ENCODE measurements around the gene ZNF385D. TPM values are rescaled to one million over a fixed set of nuclear protein-coding genes. Genes with fewer than 3 reads are reported as not detected.
"Not testable (repeated sequence)": the region's sequence is repeated elsewhere in the genome, so short reads cannot be mapped to it uniquely, and the experiment has no call there.

Gene ZNF385D
- total and polyA plus RNA-seq, 7 donors: under 0.01 to 4.3 (median 1.2) TPM

DNA sequence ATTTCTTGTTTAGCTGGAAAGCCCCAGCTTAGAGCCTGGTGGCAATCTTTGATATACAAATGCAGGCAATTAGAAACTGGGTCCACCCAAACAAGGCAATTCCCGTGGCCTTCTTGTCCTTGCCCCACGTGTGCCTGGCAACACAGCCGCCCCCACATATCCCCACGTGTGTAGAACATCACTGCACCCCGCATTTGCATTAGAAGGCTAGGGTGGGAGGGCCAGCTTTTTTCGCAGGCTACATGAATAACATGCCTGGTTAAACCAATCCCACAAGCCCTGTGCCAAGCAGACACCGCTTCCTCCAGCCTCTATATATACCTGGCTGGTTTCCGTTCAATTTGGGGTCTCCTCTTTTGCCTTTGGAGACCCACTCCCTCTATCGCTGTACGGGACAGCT is 250.2 kb downstream of the ZNF385D start:
- H3K27me3 ChIP-seq: no peaks in the 10 kb centered on the region
- TF ChIP-seq POLR2A (IDR thresholded peaks at IDR 0.05): no peak
- no peak for TF ChIP-seq EP300 (IDR thresholded peaks at IDR 0.05)
- no peak for TF ChIP-seq POLR2AphosphoS5 (IDR thresholded peaks at IDR 0.05)
- TF ChIP-seq, protein P1, sequence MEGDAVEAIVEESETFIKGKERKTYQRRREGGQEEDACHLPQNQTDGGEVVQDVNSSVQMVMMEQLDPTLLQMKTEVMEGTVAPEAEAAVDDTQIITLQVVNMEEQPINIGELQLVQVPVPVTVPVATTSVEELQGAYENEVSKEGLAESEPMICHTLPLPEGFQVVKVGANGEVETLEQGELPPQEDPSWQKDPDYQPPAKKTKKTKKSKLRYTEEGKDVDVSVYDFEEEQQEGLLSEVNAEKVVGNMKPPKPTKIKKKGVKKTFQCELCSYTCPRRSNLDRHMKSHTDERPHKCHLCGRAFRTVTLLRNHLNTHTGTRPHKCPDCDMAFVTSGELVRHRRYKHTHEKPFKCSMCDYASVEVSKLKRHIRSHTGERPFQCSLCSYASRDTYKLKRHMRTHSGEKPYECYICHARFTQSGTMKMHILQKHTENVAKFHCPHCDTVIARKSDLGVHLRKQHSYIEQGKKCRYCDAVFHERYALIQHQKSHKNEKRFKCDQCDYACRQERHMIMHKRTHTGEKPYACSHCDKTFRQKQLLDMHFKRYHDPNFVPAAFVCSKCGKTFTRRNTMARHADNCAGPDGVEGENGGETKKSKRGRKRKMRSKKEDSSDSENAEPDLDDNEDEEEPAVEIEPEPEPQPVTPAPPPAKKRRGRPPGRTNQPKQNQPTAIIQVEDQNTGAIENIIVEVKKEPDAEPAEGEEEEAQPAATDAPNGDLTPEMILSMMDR (IDR thresholded peaks at IDR 0.05): no peak
- intact Hi-C loops (cut with DNase I): no loop called here
- H3K36me3 ChIP-seq: no peaks in the 10 kb centered on the region
- H3K9me3 ChIP-seq: no peaks in the 10 kb centered on the region
- H3K27ac ChIP-seq: no peak overlapping the region
- 77 to 80% methylated on average over 10 of the region's 10 CpGs for WGBS, 2 donors
- no peak overlapping the region for H3K4me3 ChIP-seq
- no peak for DNase-seq
- no peaks in the 10 kb centered on the region for H3K4me1 ChIP-seq

DNA sequence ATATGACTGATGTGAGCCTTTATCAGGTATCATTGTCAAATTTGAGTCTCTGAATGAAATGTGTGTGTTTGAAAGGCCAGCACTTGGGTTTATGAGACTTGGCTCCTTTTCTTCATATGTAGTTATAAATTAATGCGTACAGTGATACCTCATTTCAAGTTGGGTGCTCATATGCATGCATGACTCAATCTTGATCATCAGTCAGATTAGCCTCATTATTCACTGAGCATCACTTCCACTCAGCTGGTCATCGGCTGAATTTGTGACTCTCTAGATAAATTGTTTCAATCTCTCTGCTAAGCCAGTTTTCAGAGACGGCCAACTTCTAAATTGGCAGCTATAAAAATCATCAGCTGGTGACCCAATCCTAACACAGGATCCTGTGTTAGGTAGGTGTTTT is 260.3 kb downstream of the ZNF385D start:
- no CpG with 5 or more reads among the region's 3 CpGs for WGBS, 2 donors
- DNase-seq; H3K27ac ChIP-seq; H3K27me3 ChIP-seq; H3K4me3 ChIP-seq; H3K9me3 ChIP-seq; H3K4me1 ChIP-seq; H3K36me3 ChIP-seq; intact Hi-C loops (cut with DNase I): not testable (repeated sequence)

DNA sequence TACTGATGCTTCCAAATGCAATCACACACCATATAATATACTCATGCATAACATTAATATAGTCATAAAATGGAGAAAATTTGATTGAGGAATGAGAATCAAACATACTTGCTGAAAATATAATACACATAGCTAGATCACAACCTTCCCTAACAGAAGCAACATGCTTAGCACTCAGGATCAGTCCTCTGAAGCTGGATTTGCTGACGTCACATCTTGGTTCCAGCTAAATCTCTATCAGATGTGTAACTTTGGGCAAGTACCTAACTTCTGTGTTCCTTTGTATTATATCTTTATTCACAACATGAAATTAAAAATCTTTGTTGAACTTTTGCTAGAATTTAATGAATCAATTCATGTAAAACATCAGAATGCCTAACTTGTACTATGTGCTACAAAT is 263.5 kb downstream of the ZNF385D start:
- 75 to 94% methylated on average over 1 of the region's 1 CpG for WGBS, 2 donors
- DNase-seq: no peak
- Histone ChIP-seq H3K9me3 (no peaks in the 10 kb centered on the region), H3K27me3 (no peaks in the 10 kb centered on the region), H3K27ac (no peak overlapping the region), H3K4me1 (no peaks in the 10 kb centered on the region), H3K4me3 (no peak overlapping the region), H3K36me3 (no peaks in the 10 kb centered on the region)
- intact Hi-C loops (cut with DNase I): no loop called here
- TF ChIP-seq POLR2AphosphoS5 (IDR thresholded peaks at IDR 0.05): no peak
- TF ChIP-seq, protein P1 (IDR thresholded peaks at IDR 0.05): no peak
- no peak for TF ChIP-seq POLR2A (IDR thresholded peaks at IDR 0.05)
- TF ChIP-seq EP300 (IDR thresholded peaks at IDR 0.05): no peak

DNA sequence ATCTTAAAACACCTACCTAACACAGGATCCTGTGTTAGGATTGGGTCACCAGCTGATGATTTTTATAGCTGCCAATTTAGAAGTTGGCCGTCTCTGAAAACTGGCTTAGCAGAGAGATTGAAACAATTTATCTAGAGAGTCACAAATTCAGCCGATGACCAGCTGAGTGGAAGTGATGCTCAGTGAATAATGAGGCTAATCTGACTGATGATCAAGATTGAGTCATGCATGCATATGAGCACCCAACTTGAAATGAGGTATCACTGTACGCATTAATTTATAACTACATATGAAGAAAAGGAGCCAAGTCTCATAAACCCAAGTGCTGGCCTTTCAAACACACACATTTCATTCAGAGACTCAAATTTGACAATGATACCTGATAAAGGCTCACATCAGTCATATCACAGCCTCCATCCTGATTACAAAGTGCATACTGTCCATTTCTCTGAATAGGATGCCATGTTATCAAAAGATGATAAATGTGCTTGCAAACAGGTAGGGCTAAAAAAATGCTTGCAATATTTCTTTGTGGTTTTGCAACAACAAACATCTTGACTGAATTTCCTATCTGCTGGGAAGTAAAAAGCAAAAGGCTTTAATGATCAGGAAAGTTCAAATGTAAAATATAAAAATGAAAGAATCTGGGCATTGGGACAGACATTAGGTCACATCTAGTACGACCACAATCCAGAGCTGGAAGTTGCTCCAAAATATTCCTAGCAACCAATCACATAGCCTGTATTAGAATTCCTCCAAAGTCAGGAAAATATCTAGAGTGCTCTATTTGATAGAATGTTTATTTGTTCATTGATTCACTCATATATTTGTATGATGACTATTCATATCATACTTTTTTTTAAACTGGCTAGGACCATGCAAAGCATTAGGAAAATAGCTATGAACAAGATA is 264.7 kb downstream of the ZNF385D start:
- intact Hi-C loops (cut with DNase I); H3K4me1 ChIP-seq: not testable (repeated sequence)

DNA sequence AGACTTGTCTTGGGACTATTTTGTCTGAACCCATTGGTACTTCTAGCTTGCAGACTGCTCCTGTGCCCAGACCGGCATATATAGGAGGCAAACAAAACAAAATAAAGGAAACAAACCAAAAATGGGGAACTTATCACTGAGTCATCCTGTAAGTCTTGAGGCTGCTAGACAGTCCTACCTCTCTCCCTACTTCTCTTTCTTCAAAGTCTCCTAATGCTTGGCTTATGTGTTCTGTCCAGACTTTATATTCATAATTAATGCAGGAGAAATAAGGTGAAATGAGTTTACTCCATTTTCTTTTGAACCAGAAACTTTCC is 266.2 kb downstream of the ZNF385D start:
- no peak overlapping the region for H3K27ac ChIP-seq
- TF ChIP-seq, protein P1 (IDR thresholded peaks at IDR 0.05): no peak
- TF ChIP-seq POLR2AphosphoS5 (IDR thresholded peaks at IDR 0.05) (no peak), POLR2A (IDR thresholded peaks at IDR 0.05) (no peak), EP300 (IDR thresholded peaks at IDR 0.05) (no peak)
- no peaks in the 10 kb centered on the region for H3K4me1 ChIP-seq
- H3K9me3 ChIP-seq: no peaks in the 10 kb centered on the region
- intact Hi-C loops (cut with DNase I): loop anchor here (2.0 to 5.0 kb wide), 2 partner anchors 972 to 1146 kb away; no protein-coding TSS in a partner anchor
- H3K4me3 ChIP-seq: no peak overlapping the region
- no peaks in the 10 kb centered on the region for H3K27me3 ChIP-seq
- 57 to 72% methylated on average over 1 of the region's 1 CpG for WGBS, 2 donors
- no peak for DNase-seq
- no peaks in the 10 kb centered on the region for H3K36me3 ChIP-seq

More for the DNA sequence above, 264.7 kb downstream of the ZNF385D start:
- not testable (repeated sequence) for H3K27me3 ChIP-seq, DNase-seq, H3K9me3 ChIP-seq, H3K4me3 ChIP-seq, H3K36me3 ChIP-seq, H3K27ac ChIP-seq
- WGBS, 2 donors: 62 to 70% methylated on average over 1 of the region's 4 CpGs
